Measurements from ENCODE around the gene PACS2.

- TF ChIP-seq SNAI2 (CRISPR knock-in tag; IDR thresholded peaks at IDR 0.05), result no peak
- no peak for TF ChIP-seq TOX (CRISPR knock-in tag; IDR thresholded peaks at IDR 0.05; ENCODE audit: borderline replicate concordance)
- TF ChIP-seq ZFP30 (CRISPR knock-in tag; IDR thresholded peaks at IDR 0.05), result no peak
Observed at GRCh38 chr14:105340821-105341733, 26.5 kb downstream of the PACS2 start.
